Dermis lymphatic vessel endothelial cell (primary cell): ENCODE data around the gene EIF4EBP2. TPM values are rescaled to one million over a fixed set of nuclear protein-coding genes. Genes with fewer than 3 reads are reported as not detected.

Experiments used
- total RNA-seq: library from RNA; depleted of rRNA; stranded (reverse); fragments of >200 nt; gene quantifications from 2 replicates; pipeline ENCODE4 v1.2.1, GENCODE V29; 2014

The EIF4EBP2 gene
- total RNA-seq, result 25.1 and 28.9 TPM in 2 replicates

GRCh38 chr10:70404036-70404786 lies at the start of gene EIF4EBP2:
Gene EIF4EBP2, plus strand, starts transcription at chr10:70404145. Its CDS starts 257 bp downstream, at chr10:70404402.

GRCh38 chr10:70441161-70441894 lies 37.4 kb downstream of the EIF4EBP2 start, which contains the start of gene NODAL:
Gene NODAL, minus strand, starts transcription at chr10:70441681. Its CDS starts 14 bp downstream, at chr10:70441667.

Other genes starting within 250 kb of the EIF4EBP2 start
- 147 and 156 TPM in 2 replicates for gene SAR1A, start 233.6 kb upstream of the EIF4EBP2 start, total RNA-seq
- 72.9 and 116 TPM in 2 replicates for gene PPA1, start 170.7 kb upstream of the EIF4EBP2 start, total RNA-seq
- not detected in 2 replicates for gene NPFFR1, start 120.1 kb upstream of the EIF4EBP2 start, total RNA-seq
- gene LRRC20, start 21.5 kb upstream of the EIF4EBP2 start, total RNA-seq, result 1.5 and 3.4 TPM in 2 replicates
- gene NODAL, start 37.5 kb downstream of the EIF4EBP2 start, total RNA-seq, result not detected in 2 replicates
- 109 and 178 TPM in 2 replicates for gene PALD1, start 74.6 kb downstream of the EIF4EBP2 start, total RNA-seq
- not detected in 2 replicates for gene PRF1, start 198.6 kb downstream of the EIF4EBP2 start, total RNA-seq